Kidney (tissue), 14 donors: ENCODE data around the gene BRD7. TPM values are rescaled to one million over a fixed set of nuclear protein-coding genes. Genes with fewer than 3 reads are reported as not detected.

Source experiments
- DNase-seq, 5 donors: peaks; one replicate each; pipeline ENCODE4 v3.0.0-alpha.2; 2013 to 2020
- FAIRE-seq: peaks from 2 replicates; lab custom pipeline; 2012; peaks lifted over from hg19 to GRCh38; lab: Jason Lieb, UNC
- H3K27ac ChIP-seq, 2 donors: one replicate each; pipeline ENCODE4 v1.7.0; 2013; ENCODE audit warnings: low read depth in 2 of 2, low read length in 2 of 2, inconsistent platforms in 1 of 2
- H3K27me3 ChIP-seq: one replicate; pipeline ENCODE4 v1.7.1; 2013; ENCODE audit warnings: low read length, inconsistent platforms; ENCODE audit not compliant: control insufficient read depth, insufficient read depth
- H3K36me3 ChIP-seq, 3 donors: one replicate each; pipeline versions ENCODE4 v1.7.0 to v1.7.1; 2013; ENCODE audit warnings: low read length in 3 of 3, control low read depth in 1 of 3, inconsistent platforms in 1 of 3; ENCODE audit not compliant: insufficient read depth in 3 of 3, control insufficient read depth in 2 of 3
- H3K4me1 ChIP-seq, 3 donors: one replicate each; pipeline versions ENCODE4 v1.7.0 to v1.7.1; 2013; ENCODE audit warnings: low read length in 3 of 3, inconsistent platforms in 1 of 3, low read depth in 1 of 3; ENCODE audit not compliant: control insufficient read depth in 2 of 3, insufficient read depth in 2 of 3
- H3K4me3 ChIP-seq, 3 donors: one replicate each; pipeline versions ENCODE4 v1.7.0 to v1.8.1; 2013; ENCODE audit warnings: low read length in 3 of 3, control low read depth in 1 of 3, inconsistent platforms in 1 of 3
- H3K9ac ChIP-seq, 3 donors: one replicate each; pipeline versions ENCODE4 v1.7.0 to v1.7.1; 2013; ENCODE audit warnings: low read length in 3 of 3, control low read depth in 1 of 3, inconsistent platforms in 1 of 3
- H3K9me3 ChIP-seq, 3 donors: one replicate each; pipeline versions ENCODE4 v1.7.0 to v1.7.1; 2013; ENCODE audit warnings: low read length in 3 of 3, control low read depth in 1 of 3, inconsistent platforms in 1 of 3; ENCODE audit not compliant: control insufficient read depth in 2 of 3, insufficient read depth in 1 of 3
- CTCF ChIP-seq: IDR thresholded peaks from 3 replicates; pipeline ENCODE4 v1.5.1; 2012; ENCODE audit warnings: mild to moderate bottlenecking, moderate library complexity, borderline replicate concordance; ENCODE audit not compliant: insufficient read depth; ENCODE audit errors: extremely low read depth
- intact Hi-C: fragments of 100-400 bp; cut with DNase I; formaldehyde crosslinking; loops from one replicate; pipeline ENCODE4 v1.11.1; 2022
- polyA plus RNA-seq: library from polyadenylated mRNA; stranded (reverse); fragments of 350-450 nt; fragmentation: Illumina TruSeq; extraction: RNeasy Lipid Tissue Mini Kit (QIAGEN cat#74804); gene quantifications from one replicate; pipeline ENCODE4 v1.2.3, GENCODE V29; 2014; ENCODE audit warnings: low read depth, low replicate concordance; ENCODE audit not compliant: insufficient read depth
- total RNA-seq: library from RNA; stranded (reverse); fragmentation: NEBNext Ultra II Directional; extraction: Animal tissue kit (Norgen Biotek cat#: 25700); gene quantifications from one replicate; pipeline ENCODE4 v1.2.1, GENCODE V29; 2021
- donor health status: control.
- donor health status: control.
- donor health status: control.
- donor health status: control.
- donor health status: control.
- donor health status: DM: yes; HTN: yes; CAD: no.
- donor health status: Normal renal cell carcinoma (clear cell type).

The BRD7 gene
- total and polyA plus RNA-seq, 2 donors from 2014 or later: 44.1 to 68.0 TPM

GRCh38 chr16:50295541-50296132, 73.2 kb downstream of the BRD7 start:
- no peak overlapping the region for H3K9ac ChIP-seq
- intact Hi-C loops: no loop called here
- no peak overlapping the region for H3K27ac ChIP-seq
- no peaks in the 10 kb centered on the region for H3K36me3 ChIP-seq
- no peaks in the 10 kb centered on the region for H3K27me3 ChIP-seq
- no peak overlapping the region for H3K4me3 ChIP-seq
- TF ChIP-seq CTCF: no peak
- H3K9me3 ChIP-seq: no peaks in the 10 kb centered on the region
- no peak for FAIRE-seq
- peak in 1 of 5 donors; percentile 45 for DNase-seq
- no peaks in the 10 kb centered on the region for H3K4me1 ChIP-seq

- TF ChIP-seq CTCF: no peak
- Histone ChIP-seq H3K9me3 (no peaks in the 10 kb centered on the region), H3K4me1 (no peaks in the 10 kb centered on the region), H3K27ac (no peak overlapping the region), H3K27me3 (no peaks in the 10 kb centered on the region), H3K4me3 (no peak overlapping the region), H3K9ac (no peak overlapping the region), H3K36me3 (no peaks in the 10 kb centered on the region)
- DNase-seq (peak in 1 of 5 donors; percentile 35), FAIRE-seq (no peak)
- intact Hi-C loops: no loop called here
These were observed 73.8 kb downstream of the BRD7 start for GRCh38 chr16:50294955-50295354.

DNA sequence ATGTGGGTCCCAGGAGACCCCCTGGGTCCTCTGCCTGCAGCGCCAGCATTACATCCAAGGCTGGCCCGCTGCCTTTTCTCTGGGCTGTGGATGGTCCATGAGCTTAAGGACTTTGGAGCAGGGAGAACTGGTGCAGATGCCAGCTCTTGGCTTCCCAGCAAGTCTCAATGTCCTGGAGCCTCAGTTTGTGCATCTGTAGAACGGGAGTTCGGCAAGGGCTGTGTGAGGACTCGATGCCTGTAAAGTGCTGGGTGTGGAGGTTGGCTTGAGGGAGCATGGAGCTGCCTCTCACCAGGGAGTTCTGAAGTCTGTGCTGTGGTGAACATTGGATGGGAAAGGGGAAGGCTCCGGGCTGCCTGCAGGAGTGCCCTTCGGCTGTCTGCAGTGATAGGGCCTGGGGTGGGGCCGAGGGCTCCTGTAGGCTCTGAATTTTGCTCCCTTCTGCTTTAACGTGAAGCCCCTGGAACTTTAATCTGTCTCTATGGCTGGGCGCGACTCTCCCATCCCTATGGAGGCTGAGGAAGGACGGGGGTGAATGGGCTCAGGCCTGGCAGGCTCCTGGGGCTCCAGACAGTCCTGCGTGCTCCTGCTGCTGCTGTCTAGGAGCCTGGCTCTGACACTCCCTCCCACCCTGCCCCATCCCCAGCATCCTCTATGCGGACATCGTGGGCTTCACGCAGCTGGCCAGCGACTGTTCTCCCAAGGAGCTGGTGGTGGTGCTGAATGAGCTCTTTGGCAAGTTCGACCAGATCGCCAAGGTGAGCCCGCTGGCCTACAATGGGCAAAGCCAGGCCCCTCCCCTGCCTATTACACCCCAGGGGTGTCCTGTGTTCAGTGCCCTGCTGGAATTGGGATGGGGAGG, 74.6 kb downstream of the BRD7 start:
- Histone ChIP-seq H3K9me3 (no peaks in the 10 kb centered on the region), H3K27ac (no peak overlapping the region), H3K27me3 (no peaks in the 10 kb centered on the region), H3K4me1 (no peaks in the 10 kb centered on the region), H3K36me3 (no peaks in the 10 kb centered on the region), H3K9ac (no peak overlapping the region), H3K4me3 (no peak overlapping the region)
- FAIRE-seq: no peak
- DNase-seq: peak in 1 of 5 donors; percentile 56
- TF ChIP-seq CTCF: no peak
- intact Hi-C loops: no loop called here
